Measurements from ENCODE around the gene PNMA1.

- TF ChIP-seq CTCF (conservative IDR thresholded peaks at IDR 0.05; ENCODE audit: low read length) (no peak), EZH2phosphoT487 (IDR thresholded peaks at IDR 0.05; ENCODE audit: borderline replicate concordance, low read depth, low read length) (no peak)
Measured at GRCh38 chr14:73739899-73740617, 25.9 kb upstream of the PNMA1 start.
